Brain pericyte (primary cell): ENCODE results near the gene TMEM269.
"Not testable (repeated sequence)": the region's sequence is repeated elsewhere in the genome, so short reads cannot be mapped to it uniquely, and the experiment has no call there.

Experiments
- DNase-seq: peaks from one replicate; pipeline ENCODE4 v3.0.0-alpha.2; 2012; ENCODE audit warnings: low read depth, low spot score

The TMEM269 gene

GRCh38 chr1:42776502-42776901 lies 8.3 kb upstream of the TMEM269 start:
- DNase-seq = no peak

GRCh38 chr1:42777852-42778251 lies 6.9 kb upstream of the TMEM269 start:
- DNase-seq = no peak

- no peak for DNase-seq
Observed at GRCh38 chr1:42779725-42780124, 5.1 kb upstream of the TMEM269 start.

- DNase-seq = no peak
Observed at GRCh38 chr1:42780176-42780575, 4.6 kb upstream of the TMEM269 start.

- no peak for DNase-seq
Observed at GRCh38 chr1:42783092-42783491, 1.7 kb upstream of the TMEM269 start.

GRCh38 chr1:42784547-42784945 lies 245 bp upstream of the TMEM269 start:
- no peak for DNase-seq

GRCh38 chr1:42786097-42786496 lies 1.3 kb downstream of the TMEM269 start:
- no peak for DNase-seq

GRCh38 chr1:42788021-42788420 lies 3.2 kb downstream of the TMEM269 start:
- no peak for DNase-seq

- no peak for DNase-seq
Observed at GRCh38 chr1:42793824-42794223, 9.0 kb downstream of the TMEM269 start.

- no peak for DNase-seq
Observed at GRCh38 chr1:42797414-42797813, 12.6 kb downstream of the TMEM269 start.

GRCh38 chr1:42797979-42798378 lies 13.2 kb downstream of the TMEM269 start:
- no peak for DNase-seq

GRCh38 chr1:42801832-42802473 lies 17.2 kb downstream of the TMEM269 start:
- DNase-seq = no peak

GRCh38 chr1:42806171-42806570 lies 21.4 kb downstream of the TMEM269 start:
- no peak for DNase-seq

- no peak for DNase-seq
Observed at GRCh38 chr1:42806593-42806992, 21.8 kb downstream of the TMEM269 start.

- DNase-seq = no peak
Observed at GRCh38 chr1:42807056-42807668, 22.4 kb downstream of the TMEM269 start.

GRCh38 chr1:42814815-42815214 lies 30.0 kb downstream of the TMEM269 start:
- not testable (repeated sequence) for DNase-seq

GRCh38 chr1:42815941-42816584 lies 31.3 kb downstream of the TMEM269 start:
- no peak for DNase-seq

GRCh38 chr1:42816585-42817439 lies 32.0 kb downstream of the TMEM269 start, which contains the start of the genes ERMAP and SVBP:
Gene ERMAP, plus strand, starts transcription at chr1:42817122. Its CDS starts 13,327 bp downstream, at chr1:42830449.
Gene SVBP, minus strand, starts transcription at chr1:42817397. Its CDS starts 853 bp downstream, at chr1:42816544.
- peak; percentile 49 for DNase-seq

- no peak for DNase-seq
Observed at GRCh38 chr1:42817440-42817767, 32.6 kb downstream of the TMEM269 start.

GRCh38 chr1:42817976-42818375 lies 33.2 kb downstream of the TMEM269 start:
- no peak for DNase-seq

- DNase-seq = no peak
Observed at GRCh38 chr1:42820813-42821212, 36.0 kb downstream of the TMEM269 start.

- DNase-seq = no peak
Observed at GRCh38 chr1:42821690-42822089, 36.9 kb downstream of the TMEM269 start.
